GM21381 (cell line): ENCODE data around the gene B3GNT9.

Source experiments
- ATAC-seq: cut with Tn5 transposase; IDR thresholded peaks from one replicate; pipeline ENCODE4 v1.9.1; 2021; ENCODE audit warnings: mild to moderate bottlenecking, moderate library complexity; ENCODE audit not compliant: unreplicated experiment

The B3GNT9 gene

GRCh38 chr16:67169011-67169451 lies 18.2 kb upstream of the B3GNT9 start:
- ATAC-seq, result no peak

GRCh38 chr16:67167588-67167987 lies 16.8 kb upstream of the B3GNT9 start:
- ATAC-seq, result no peak

- no peak for ATAC-seq
Measured at GRCh38 chr16:67166598-67167168, 15.9 kb upstream of the B3GNT9 start.

- ATAC-seq, result no peak
Measured at GRCh38 chr16:67166110-67166547, 15.3 kb upstream of the B3GNT9 start.

GRCh38 chr16:67165121-67166078 lies 14.6 kb upstream of the B3GNT9 start:
- no peak for ATAC-seq

- ATAC-seq, result no peak
Measured at GRCh38 chr16:67164599-67165061, 13.8 kb upstream of the B3GNT9 start, which contains the start of gene HSF4. Gene HSF4 (plus strand): TSS chr16:67164745. CDS start chr16:67164812, 67 bp downstream.

GRCh38 chr16:67163999-67164558 lies 13.3 kb upstream of the B3GNT9 start:
- no peak for ATAC-seq

GRCh38 chr16:67163164-67163998 lies 12.6 kb upstream of the B3GNT9 start:
- ATAC-seq, result no peak

GRCh38 chr16:67162506-67163163 lies 11.8 kb upstream of the B3GNT9 start:
- no peak for ATAC-seq

- ATAC-seq, result no peak
Measured at GRCh38 chr16:67161595-67162058, 10.8 kb upstream of the B3GNT9 start.

GRCh38 chr16:67158637-67159600 lies 8.1 kb upstream of the B3GNT9 start:
- ATAC-seq, result peak; percentile 43

- ATAC-seq, result no peak
Measured at GRCh38 chr16:67157892-67158635, 7.3 kb upstream of the B3GNT9 start.

- no peak for ATAC-seq
Measured at GRCh38 chr16:67157106-67157748, 6.4 kb upstream of the B3GNT9 start.

- ATAC-seq, result no peak
Measured at GRCh38 chr16:67156143-67156844, 5.5 kb upstream of the B3GNT9 start.

GRCh38 chr16:67155295-67156142 lies 4.7 kb upstream of the B3GNT9 start:
- ATAC-seq, result no peak
